Activated CD8-positive, alpha-beta T cell treated with anti-CD3 and anti-CD28 coated beads for 36 hours (primary cell): ENCODE results near the gene PPP1R15A. TPM values are rescaled to one million over a fixed set of nuclear protein-coding genes. Genes with fewer than 3 reads are reported as not detected.
"Not testable (repeated sequence)": the region's sequence is repeated elsewhere in the genome, so short reads cannot be mapped to it uniquely, and the experiment has no call there.

Source experiments
- ATAC-seq: fragments of 200-7000 bp; cut with Tn5 transposase; one replicate; pipeline ENCODE4 v1.10.0; 2021; ENCODE audit warnings: mild to moderate bottlenecking, moderate library complexity
- CTCF ChIA-PET: fragments of 350-600 bp; sonication (Branson Sonifier 250); formaldehyde crosslinking; loops from one replicate; lab custom pipeline; 2021; ENCODE audit warnings: antibody characterized with exemption; lab: Charles Lee
- POLR2A ChIA-PET: fragments of 350-600 bp; sonication (Branson Sonifier 250); formaldehyde crosslinking; loops from one replicate; lab custom pipeline; 2021; ENCODE audit warnings: antibody characterized with exemption; lab: Charles Lee
- DNase-seq: peaks from one replicate; pipeline ENCODE4 v3.0.0-alpha.2; 2020
- H3K27ac Mint-ChIP-seq: one replicate; pipeline ENCODE4 v1.8.0; 2021; ENCODE audit warnings: mild to moderate bottlenecking, mixed read lengths
- H3K27me3 Mint-ChIP-seq: one replicate; pipeline ENCODE4 v1.8.0; 2021; ENCODE audit warnings: mixed read lengths
- H3K36me3 Mint-ChIP-seq: one replicate; pipeline ENCODE4 v1.8.0; 2021; ENCODE audit warnings: low read depth, mixed read lengths
- H3K4me1 Mint-ChIP-seq: one replicate; pipeline ENCODE4 v1.8.0; 2021; ENCODE audit warnings: low read depth, mixed read lengths
- H3K4me3 Mint-ChIP-seq: one replicate; pipeline ENCODE4 v1.8.0; 2021; ENCODE audit warnings: mild to moderate bottlenecking, moderate library complexity, mixed read lengths
- H3K9me3 Mint-ChIP-seq: one replicate; pipeline ENCODE4 v1.8.0; 2021; ENCODE audit warnings: mixed read lengths
- intact Hi-C: fragments of 100-400 bp; cut with micrococcal nuclease; formaldehyde crosslinking; loops from one replicate; pipeline ENCODE4 v1.10.0; 2022
- total RNA-seq, 2 experiments: library from RNA; stranded (reverse); gene quantifications; one replicate each; pipeline ENCODE4 v1.2.3, GENCODE V29; 2021
- TF ChIP-seq, protein P1 (sequence below): fragments of 200-600 bp; IDR thresholded peaks from one replicate; pipeline ENCODE4 v1.8.0; 2022; ENCODE audit warnings: antibody characterized with exemption, mild to moderate bottlenecking

Gene PPP1R15A
- total RNA-seq, 2 experiments from 2014 or later, result 77.8 to 81.2 TPM

DNA sequence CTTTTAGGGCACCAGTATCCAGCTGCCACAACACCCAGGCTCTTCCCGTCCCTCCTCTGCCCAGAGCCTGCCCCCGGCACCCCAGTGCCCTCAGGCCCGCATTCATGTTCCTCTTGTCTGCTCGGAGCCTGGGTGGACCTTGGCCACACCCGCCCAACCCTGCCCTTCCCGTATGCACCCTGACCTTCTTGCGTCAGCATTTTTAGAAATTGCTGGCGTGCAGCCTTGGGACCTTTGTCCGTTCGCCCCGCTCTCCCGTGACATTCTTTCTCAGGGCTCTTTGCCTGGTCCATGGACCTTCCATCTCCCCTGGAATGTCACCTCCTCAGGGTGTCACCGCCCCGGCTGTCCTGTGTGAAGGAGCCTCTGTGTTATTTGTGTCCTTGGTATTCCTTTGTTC lies 35.5 kb downstream of the PPP1R15A start:
- ChIA-PET POLR2A (interaction anchor here (0.6 to 1.4 kb wide), 2 partner anchors 11 to 33 kb away, joined by 3 read pairs; no protein-coding TSS in a partner anchor), CTCF (interaction anchor here (1.3 kb wide), 1 partner anchor 63 kb away, joined by 4 read pairs; no protein-coding TSS in a partner anchor)
- Mint-ChIP-seq H3K27ac (no peak overlapping the region), H3K4me3 (no peak overlapping the region), H3K27me3 (no peaks in the 10 kb centered on the region), H3K36me3 (peaks cover 45% of the 10 kb centered on the region), H3K4me1 (peaks cover under 1% of the 10 kb centered on the region), H3K9me3 (no peaks in the 10 kb centered on the region)
- DNase-seq, result no peak
- no peak for ATAC-seq
- TF ChIP-seq, protein P1, sequence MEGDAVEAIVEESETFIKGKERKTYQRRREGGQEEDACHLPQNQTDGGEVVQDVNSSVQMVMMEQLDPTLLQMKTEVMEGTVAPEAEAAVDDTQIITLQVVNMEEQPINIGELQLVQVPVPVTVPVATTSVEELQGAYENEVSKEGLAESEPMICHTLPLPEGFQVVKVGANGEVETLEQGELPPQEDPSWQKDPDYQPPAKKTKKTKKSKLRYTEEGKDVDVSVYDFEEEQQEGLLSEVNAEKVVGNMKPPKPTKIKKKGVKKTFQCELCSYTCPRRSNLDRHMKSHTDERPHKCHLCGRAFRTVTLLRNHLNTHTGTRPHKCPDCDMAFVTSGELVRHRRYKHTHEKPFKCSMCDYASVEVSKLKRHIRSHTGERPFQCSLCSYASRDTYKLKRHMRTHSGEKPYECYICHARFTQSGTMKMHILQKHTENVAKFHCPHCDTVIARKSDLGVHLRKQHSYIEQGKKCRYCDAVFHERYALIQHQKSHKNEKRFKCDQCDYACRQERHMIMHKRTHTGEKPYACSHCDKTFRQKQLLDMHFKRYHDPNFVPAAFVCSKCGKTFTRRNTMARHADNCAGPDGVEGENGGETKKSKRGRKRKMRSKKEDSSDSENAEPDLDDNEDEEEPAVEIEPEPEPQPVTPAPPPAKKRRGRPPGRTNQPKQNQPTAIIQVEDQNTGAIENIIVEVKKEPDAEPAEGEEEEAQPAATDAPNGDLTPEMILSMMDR, result no peak
- intact Hi-C loops, result no loop called here

DNA sequence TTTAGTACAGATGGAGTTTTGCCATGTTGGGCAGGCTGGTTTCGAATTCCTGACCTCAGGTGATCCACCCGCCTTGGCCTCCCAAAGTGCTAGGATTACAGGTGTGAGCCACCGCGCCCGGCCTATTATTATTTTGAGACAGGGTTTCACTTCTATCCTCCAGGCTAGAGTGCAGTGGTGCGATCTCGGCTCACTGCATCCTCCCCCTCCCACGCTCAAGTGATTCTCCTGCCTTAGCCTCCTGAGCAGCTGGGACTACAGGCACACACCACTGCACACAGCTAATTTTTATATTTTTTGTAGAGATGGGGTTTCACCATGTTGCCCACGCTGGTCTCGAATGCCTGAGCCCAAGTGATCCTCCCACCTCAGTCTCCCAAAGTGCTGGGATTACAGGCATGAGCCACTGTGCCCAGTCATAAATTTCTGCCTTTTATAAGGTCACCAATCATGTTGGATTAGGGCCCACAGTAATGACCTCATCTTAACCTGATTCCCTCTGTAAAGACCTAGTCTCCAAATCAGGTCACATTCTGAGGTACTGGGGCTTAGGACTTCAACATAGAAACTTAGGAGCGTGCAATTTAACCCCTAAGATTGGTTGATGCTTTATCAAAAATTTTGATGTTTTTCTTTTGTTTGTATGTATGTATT lies 37.3 kb downstream of the PPP1R15A start:
- CTCF ChIA-PET, ATAC-seq, H3K9me3 Mint-ChIP-seq, DNase-seq, H3K4me3 Mint-ChIP-seq, intact Hi-C loops, H3K4me1 Mint-ChIP-seq, H3K27ac Mint-ChIP-seq, POLR2A ChIA-PET, H3K27me3 Mint-ChIP-seq: not testable (repeated sequence)
- H3K36me3 Mint-ChIP-seq, result peaks cover 54% of the 10 kb centered on the region

DNA sequence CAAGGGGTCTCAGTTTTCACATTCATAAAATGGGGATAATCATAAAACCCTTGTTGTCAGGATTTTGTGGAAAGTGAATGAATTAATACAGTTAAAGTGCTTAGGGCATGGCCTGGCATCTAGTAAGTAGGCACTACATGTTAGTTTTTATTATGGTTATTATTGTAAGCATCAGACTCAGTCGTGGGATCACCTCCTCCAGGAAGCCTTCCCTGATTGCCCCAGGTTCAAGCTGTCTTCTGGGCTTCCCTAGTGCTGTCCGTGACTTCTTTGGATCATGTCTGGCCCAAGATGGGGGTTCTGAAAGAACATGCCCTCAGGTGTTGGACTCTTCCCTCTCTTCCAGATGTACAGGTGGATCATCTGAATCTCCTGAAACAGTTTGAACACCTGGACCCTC lies 38.6 kb downstream of the PPP1R15A start:
- POLR2A ChIA-PET, result interaction anchor here (0.8 to 1.1 kb wide), 2 partner anchors 9 to 37 kb away, joined by 3 read pairs; no protein-coding TSS in a partner anchor
- CTCF ChIA-PET, result interaction anchor here (1.5 kb wide), 1 partner anchor 11 kb away, joined by 3 read pairs; the partner anchor contains the start of gene NUCB1

DNA sequence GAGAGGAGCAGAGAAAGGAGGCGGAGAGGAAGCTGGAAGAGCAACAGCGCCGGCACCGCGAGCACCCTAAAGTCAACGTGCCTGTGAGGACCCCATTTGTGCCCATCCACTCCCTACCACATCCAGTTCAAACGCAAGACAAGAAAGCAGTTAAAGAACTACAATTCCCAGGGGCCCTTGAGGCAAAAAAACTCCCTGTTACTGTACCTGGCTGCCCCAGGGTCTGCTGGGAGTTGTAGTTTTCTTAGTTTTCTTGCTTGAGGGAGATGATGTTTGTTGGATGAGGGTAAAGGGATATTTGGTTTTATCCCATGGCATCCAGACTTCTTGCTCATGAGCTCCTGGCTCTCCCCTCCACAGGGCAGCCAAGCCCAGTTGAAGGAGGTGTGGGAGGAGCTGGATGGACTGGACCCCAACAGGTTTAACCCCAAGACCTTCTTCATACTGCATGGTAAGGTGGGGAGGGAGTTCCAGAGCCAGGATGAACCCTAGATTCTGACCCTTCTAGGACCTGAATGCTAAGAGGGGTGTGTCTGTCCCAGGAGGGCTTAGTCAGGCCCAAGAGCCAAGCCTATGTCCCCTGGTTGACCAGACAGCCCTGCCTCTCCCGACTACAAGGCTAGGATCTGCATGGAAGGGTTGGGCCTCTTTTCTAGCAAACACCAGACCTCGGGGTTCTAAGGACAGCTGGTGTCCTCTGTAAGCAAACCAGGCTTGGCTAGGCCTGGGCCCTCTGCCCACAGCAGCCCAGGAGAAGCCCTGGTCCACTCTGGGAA lies 41.1 kb downstream of the PPP1R15A start:
- no peaks in the 10 kb centered on the region for H3K4me1 Mint-ChIP-seq
- no peak overlapping the region for H3K27ac Mint-ChIP-seq
- TF ChIP-seq, protein P1, result no peak
- H3K9me3 Mint-ChIP-seq, result no peaks in the 10 kb centered on the region
- DNase-seq (peak; percentile 47), ATAC-seq (peak; percentile 84)
- no peak overlapping the region for H3K4me3 Mint-ChIP-seq
- peaks cover 44% of the 10 kb centered on the region for H3K36me3 Mint-ChIP-seq
- no peaks in the 10 kb centered on the region for H3K27me3 Mint-ChIP-seq
- ChIA-PET CTCF (interaction anchor here (1.9 kb wide), 1 partner anchor 20 kb away, joined by 5 read pairs; the partner anchor contains the start of gene DHDH), POLR2A (interaction anchor here (1.0 to 2.2 kb wide), 2 partner anchors 11 to 85 kb away, joined by 3 to 5 read pairs; no protein-coding TSS in a partner anchor)
- intact Hi-C loops, result no loop called here

More for the DNA sequence above, 38.6 kb downstream of the PPP1R15A start:
- H3K9me3 Mint-ChIP-seq, result no peaks in the 10 kb centered on the region
- no peak overlapping the region for H3K4me3 Mint-ChIP-seq
- no peaks in the 10 kb centered on the region for H3K27me3 Mint-ChIP-seq
- peaks cover 46% of the 10 kb centered on the region for H3K36me3 Mint-ChIP-seq
- intact Hi-C loops, result no loop called here
- H3K4me1 Mint-ChIP-seq, result no peaks in the 10 kb centered on the region
- TF ChIP-seq, protein P1, result no peak
- H3K27ac Mint-ChIP-seq, result no peak overlapping the region
- ATAC-seq (no peak), DNase-seq (no peak)

DNA sequence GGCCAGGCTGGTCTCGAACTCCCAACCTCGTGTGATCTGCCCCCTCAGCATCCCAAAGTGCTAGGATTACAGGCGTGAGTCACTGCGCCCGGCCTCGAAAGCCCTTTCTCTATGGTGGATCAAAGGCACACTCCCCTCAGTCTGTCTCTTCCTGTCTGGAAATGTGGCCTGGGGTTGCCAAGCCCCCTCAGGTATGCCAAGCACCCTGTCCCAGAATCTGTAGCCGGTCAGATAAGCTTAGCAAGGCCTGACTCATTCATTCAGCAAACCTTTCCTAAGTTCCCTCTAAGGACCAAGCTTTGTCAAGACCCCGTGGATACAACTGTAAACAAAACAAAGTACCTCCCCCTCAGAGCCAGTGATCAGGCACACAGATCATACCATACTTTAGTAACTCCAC lies 42.0 kb downstream of the PPP1R15A start:
- H3K9me3 Mint-ChIP-seq, result no peaks in the 10 kb centered on the region
- ATAC-seq (no peak), DNase-seq (no peak)
- TF ChIP-seq, protein P1, result no peak
- peaks cover 46% of the 10 kb centered on the region for H3K36me3 Mint-ChIP-seq
- no peak overlapping the region for H3K27ac Mint-ChIP-seq
- no peak overlapping the region for H3K4me3 Mint-ChIP-seq
- ChIA-PET CTCF (interaction anchor here (1.9 kb wide), 1 partner anchor 19 kb away, joined by 5 read pairs; the partner anchor contains the start of gene DHDH), POLR2A (interaction anchor here (0.8 to 2.2 kb wide), 2 partner anchors 10 to 12 kb away, joined by 4 to 5 read pairs; no protein-coding TSS in a partner anchor)
- H3K4me1 Mint-ChIP-seq, result no peaks in the 10 kb centered on the region
- H3K27me3 Mint-ChIP-seq, result no peaks in the 10 kb centered on the region
- intact Hi-C loops, result no loop called here
